Liver (tissue), 9 donors: ENCODE measurements around the gene COX20. TPM values are rescaled to one million over a fixed set of nuclear protein-coding genes. Genes with fewer than 3 reads are reported as not detected.
A peak's percentile ranks its signal among the peaks of the same experiment; 100 is the strongest.

Experiments used
- DNase-seq: peaks from one replicate; pipeline ENCODE4 v3.0.0-alpha.2; 2017; ENCODE audit warnings: low spot score
- H3K27ac ChIP-seq, 2 donors: one replicate each; pipeline ENCODE4 v1.7.0; 2013; ENCODE audit warnings: inconsistent platforms in 2 of 2, low read length in 2 of 2, control low read depth in 1 of 2, low read depth in 1 of 2, mild to moderate bottlenecking in 1 of 2
- H3K27me3 ChIP-seq, 4 donors: one replicate each; pipeline versions ENCODE4 v1.6.1 to v1.7.0; 2013; ENCODE audit warnings: low read length in 3 of 4, inconsistent platforms in 1 of 4, mild to moderate bottlenecking in 1 of 4, moderate library complexity in 1 of 4; ENCODE audit not compliant: control insufficient read depth in 4 of 4, insufficient read depth in 4 of 4
- H3K36me3 ChIP-seq, 4 donors: one replicate each; pipeline versions ENCODE4 v1.6.1 to v1.7.0; 2013; ENCODE audit warnings: low read length in 3 of 4, mild to moderate bottlenecking in 3 of 4, low read depth in 1 of 4, moderate library complexity in 1 of 4; ENCODE audit not compliant: control insufficient read depth in 4 of 4, insufficient read depth in 3 of 4
- H3K4me1 ChIP-seq, 4 donors: one replicate each; pipeline versions ENCODE4 v1.6.1 to v1.7.0; 2013; ENCODE audit warnings: low read length in 3 of 4, mild to moderate bottlenecking in 3 of 4, moderate library complexity in 1 of 4; ENCODE audit not compliant: control insufficient read depth in 4 of 4, insufficient read depth in 4 of 4
- H3K4me3 ChIP-seq, 3 donors: one replicate each; pipeline versions ENCODE4 v1.6.1 to v1.7.0; 2013; ENCODE audit warnings: low read length in 3 of 3, control low read depth in 1 of 3, low read depth in 1 of 3, mild to moderate bottlenecking in 1 of 3
- H3K9ac ChIP-seq, 2 donors: one replicate each; pipeline ENCODE4 v1.7.0; 2013; ENCODE audit warnings: low read length in 2 of 2, mild to moderate bottlenecking in 2 of 2, moderate library complexity in 2 of 2, control low read depth in 1 of 2, low read depth in 1 of 2
- H3K9me3 ChIP-seq, 4 donors: one replicate each; pipeline versions ENCODE4 v1.6.1 to v1.7.0; 2013; ENCODE audit warnings: low read length in 3 of 4; ENCODE audit not compliant: control insufficient read depth in 4 of 4
- ATF3 ChIP-seq: IDR thresholded peaks from 2 replicates; pipeline ENCODE4 v1.6.1; 2016; ENCODE audit warnings: antibody characterized with exemption
- CTCF ChIP-seq: fragments of 150-350 bp; IDR thresholded peaks from 2 replicates; pipeline ENCODE4 v1.5.1; 2017; ENCODE audit warnings: improper control_type of control experiment, low read depth, low read length; ENCODE audit not compliant: missing input control
- GABPA ChIP-seq, 2 donors: IDR thresholded peaks in 1 of 2; conservative IDR thresholded peaks in 1 of 2; 2 replicates each; pipeline ENCODE4 v1.6.1; 2016; ENCODE audit warnings: antibody characterized with exemption in 2 of 2, mild to moderate bottlenecking in 1 of 2, moderate library complexity in 1 of 2
- HNF4A ChIP-seq, 2 donors: conservative IDR thresholded peaks; 2 replicates each; pipeline ENCODE4 v1.6.1; 2016; ENCODE audit warnings: antibody characterized with exemption in 2 of 2, mild to moderate bottlenecking in 2 of 2
- HNF4G ChIP-seq: IDR thresholded peaks from 2 replicates; pipeline ENCODE4 v1.6.1; 2016; ENCODE audit warnings: antibody characterized with exemption
- MAX ChIP-seq: IDR thresholded peaks from 2 replicates; pipeline ENCODE4 v1.6.1; 2016; ENCODE audit warnings: antibody characterized with exemption
- NR2F2 ChIP-seq: IDR thresholded peaks from 2 replicates; pipeline ENCODE4 v1.6.1; 2016; ENCODE audit warnings: antibody characterized with exemption
- RAD21 ChIP-seq, 2 donors: IDR thresholded peaks; 2 replicates each; pipeline ENCODE4 v1.6.1; 2016; ENCODE audit warnings: antibody characterized with exemption in 2 of 2, mild to moderate bottlenecking in 2 of 2
- REST ChIP-seq: IDR thresholded peaks from 2 replicates; pipeline ENCODE4 v1.6.1; 2016; ENCODE audit warnings: antibody characterized with exemption, mild to moderate bottlenecking
- SP1 ChIP-seq: IDR thresholded peaks from 2 replicates; pipeline ENCODE4 v1.6.1; 2018; ENCODE audit warnings: antibody characterized with exemption, mild to moderate bottlenecking
- YY1 ChIP-seq: IDR thresholded peaks from 2 replicates; pipeline ENCODE4 v1.6.1; 2016; ENCODE audit warnings: antibody characterized with exemption, mild to moderate bottlenecking
- ZBTB33 ChIP-seq: IDR thresholded peaks from 2 replicates; pipeline ENCODE4 v1.6.1; 2016; ENCODE audit warnings: antibody characterized with exemption
- whole genome bisulfite sequencing: extraction: QIAGEN DNeasy Blood & Tissue Kit; methylation state at CpG from one replicate; pipeline ENCODE4 v1.1.7; 2013; 5-methylcytosine and 5-hydroxymethylcytosine counted together
- polyA plus RNA-seq, 2 donors: library from polyadenylated mRNA; stranded (reverse) in 1 of 2; unstranded in 1 of 2; fragments of 200-250 nt in 1 of 2; fragments of >200 nt in 1 of 2; fragmentation: Nextera tagmentation in 1 of 2; extraction: Ambion mirVana in 1 of 2; gene quantifications; one replicate each; pipeline versions ENCODE4 v1.2.1 to v1.2.3, GENCODE V29; 2013 to 2015
- total RNA-seq, 2 donors: library from RNA; depleted of rRNA; stranded (reverse); fragments of >200 nt; gene quantifications; one replicate each; pipeline ENCODE4 v1.2.3, GENCODE V29; 2014
- donor health status: healthy.
- donor health status: healthy.
- donor health status: healthy.
- donor health status: healthy.
- donor health status: healthy.

The COX20 gene
- total RNA-seq (10 to 100 TPM; 16.7 to 17.1 TPM), polyA plus RNA-seq (10 to 100 TPM; 20.9 to 45.7 TPM)

- Histone ChIP-seq H3K9me3 (no peaks in the 10 kb centered on the region), H3K27ac (peak within 1 kb of the TSS; percentile 97 to 99), H3K4me3 (peak within 1 kb of the TSS; percentile 67 to 97 (median 84)), H3K36me3 (peaks cover 2 to 7% (median 4%) of the 10 kb centered on the region in 4 donors), H3K9ac (peak within 1 kb of the TSS; percentile 96 to 99), H3K4me1 (peaks cover 0 to 17% (median 9%) of the 10 kb centered on the region in 4 donors), H3K27me3 (no peaks in the 10 kb centered on the region)
- TF ChIP-seq MAX (peak; percentile 29), SP1 (peak; percentile 6), GABPA (IDR thresholded peaks at IDR 0.05 in 1 of 2, conservative IDR thresholded peaks at IDR 0.05 in 1 of 2) (peak in 1 of 2 donors; percentile 19), YY1 (peak; percentile 80), ATF3 (no peak)
- peak; percentile 90 for DNase-seq
- WGBS, result under 1% methylated on average over 77 of the region's 77 CpGs
Measured at GRCh38 chr1:244835276-244836134, at the start of gene COX20. COX20 (plus strand) TSS chr1:244835658; CDS start chr1:244835715, 57 bp downstream.

- Histone ChIP-seq H3K4me3 (no peak overlapping the region), H3K36me3 (no peaks in the 10 kb centered on the region), H3K9ac (no peak overlapping the region), H3K9me3 (no peaks in the 10 kb centered on the region), H3K27me3 (no peaks in the 10 kb centered on the region), H3K27ac (no peak overlapping the region), H3K4me1 (peaks cover 0 to 4% (median 4%) of the 10 kb centered on the region in 4 donors)
- 86% methylated on average over 23 of the region's 23 CpGs for WGBS
- no peak for DNase-seq
- TF ChIP-seq HNF4G, result no peak
- no peak for TF ChIP-seq REST
- TF ChIP-seq GABPA (IDR thresholded peaks at IDR 0.05 in 1 of 2, conservative IDR thresholded peaks at IDR 0.05 in 1 of 2), result no peak
- TF ChIP-seq ZBTB33, result no peak
- TF ChIP-seq RAD21 (IDR thresholded peaks at IDR 0.05), result no peak
- TF ChIP-seq HNF4A (conservative IDR thresholded peaks at IDR 0.05), result no peak
- TF ChIP-seq CTCF, result no peak
- TF ChIP-seq MAX, result no peak
- no peak for TF ChIP-seq NR2F2
Measured at GRCh38 chr1:244788493-244789275, 46.8 kb upstream of the COX20 start.
